ENCODE data around the gene SLC49A3.
"Not testable (repeated sequence)": the region's sequence is repeated elsewhere in the genome, so short reads cannot be mapped to it uniquely, and the experiment has no call there.

SLC49A3 gene

GRCh38 chr4:655464-656151 is 33.3 kb downstream of the SLC49A3 start:
- no peak for DNase-seq (ENCODE audit: extremely low read depth in 1 of 2, low read depth in 1 of 2)

- no peak for DNase-seq (ENCODE audit: extremely low read depth in 1 of 2, low read depth in 1 of 2)
Measured at GRCh38 chr4:654871-655463, 34.0 kb downstream of the SLC49A3 start.

GRCh38 chr4:654503-654845 is 34.5 kb downstream of the SLC49A3 start:
- no peak for DNase-seq (ENCODE audit: extremely low read depth in 1 of 2, low read depth in 1 of 2)

GRCh38 chr4:653831-654502 is 35.0 kb downstream of the SLC49A3 start:
- DNase-seq (ENCODE audit: extremely low read depth in 1 of 2, low read depth in 1 of 2): no peak

- no peak for DNase-seq (ENCODE audit: extremely low read depth in 1 of 2, low read depth in 1 of 2)
Measured at GRCh38 chr4:653080-653821, 35.7 kb downstream of the SLC49A3 start.

- no peak for DNase-seq (ENCODE audit: extremely low read depth in 1 of 2, low read depth in 1 of 2)
Measured at GRCh38 chr4:651884-652642, 36.9 kb downstream of the SLC49A3 start.

- DNase-seq (ENCODE audit: extremely low read depth in 1 of 2, low read depth in 1 of 2): no peak
Measured at GRCh38 chr4:650951-651883, 37.7 kb downstream of the SLC49A3 start.

GRCh38 chr4:650461-650860 is 38.5 kb downstream of the SLC49A3 start:
- DNase-seq (ENCODE audit: extremely low read depth in 1 of 2, low read depth in 1 of 2): no peak

- no peak for DNase-seq (ENCODE audit: extremely low read depth in 1 of 2, low read depth in 1 of 2)
Measured at GRCh38 chr4:649751-650310, 39.1 kb downstream of the SLC49A3 start.

- DNase-seq (ENCODE audit: extremely low read depth in 1 of 2, low read depth in 1 of 2): no peak
Measured at GRCh38 chr4:649293-649625, 39.7 kb downstream of the SLC49A3 start.

- no peak for DNase-seq (ENCODE audit: extremely low read depth in 1 of 2, low read depth in 1 of 2)
Measured at GRCh38 chr4:648579-649292, 40.2 kb downstream of the SLC49A3 start.

- no peak for DNase-seq (ENCODE audit: extremely low read depth in 1 of 2, low read depth in 1 of 2)
Measured at GRCh38 chr4:647481-647880, 41.5 kb downstream of the SLC49A3 start.

GRCh38 chr4:646460-646859 is 42.5 kb downstream of the SLC49A3 start:
- no peak for DNase-seq (ENCODE audit: extremely low read depth in 1 of 2, low read depth in 1 of 2)

- DNase-seq (ENCODE audit: extremely low read depth in 1 of 2, low read depth in 1 of 2): not testable (repeated sequence)
Measured at GRCh38 chr4:642366-642765, 46.6 kb downstream of the SLC49A3 start.

- no peak for DNase-seq (ENCODE audit: extremely low read depth in 1 of 2, low read depth in 1 of 2)
Measured at GRCh38 chr4:637536-638280, 51.2 kb downstream of the SLC49A3 start.

GRCh38 chr4:636628-637159 is 52.3 kb downstream of the SLC49A3 start:
- DNase-seq (ENCODE audit: extremely low read depth in 1 of 2, low read depth in 1 of 2): no peak

- no peak for DNase-seq (ENCODE audit: extremely low read depth in 1 of 2, low read depth in 1 of 2)
Measured at GRCh38 chr4:635851-636627, 52.9 kb downstream of the SLC49A3 start.
